Ishikawa (cell line): Measurements from ENCODE around the gene TMEM164.

Experiments used
- CEBPB ChIP-seq: IDR thresholded peaks from 2 replicates; pipeline ENCODE4 v1.6.1; 2012
- CREB1 ChIP-seq: IDR thresholded peaks from 2 replicates; pipeline ENCODE4 v1.6.1; 2012; ENCODE audit warnings: low read depth
- EGR1 ChIP-seq: IDR thresholded peaks from 2 replicates; pipeline ENCODE4 v1.6.1; 2012
- EP300 ChIP-seq: IDR thresholded peaks from 2 replicates; pipeline ENCODE4 v1.6.1; 2012; ENCODE audit warnings: borderline replicate concordance
- FOXM1 ChIP-seq: IDR thresholded peaks from 2 replicates; pipeline ENCODE4 v1.6.1; 2012; ENCODE audit warnings: low read depth, borderline replicate concordance
- MAX ChIP-seq: IDR thresholded peaks from 2 replicates; pipeline ENCODE4 v1.6.1; 2012
- NFIC ChIP-seq: IDR thresholded peaks from 2 replicates; pipeline ENCODE4 v1.6.1; 2012
- RAD21 ChIP-seq: IDR thresholded peaks from 2 replicates; pipeline ENCODE4 v1.6.1; 2012; ENCODE audit warnings: low read depth
- REST ChIP-seq: IDR thresholded peaks from 2 replicates; pipeline ENCODE4 v1.6.1; 2012; ENCODE audit warnings: low read depth, mild to moderate bottlenecking
- TAF1 ChIP-seq: IDR thresholded peaks from 2 replicates; pipeline ENCODE4 v1.6.1; 2012; ENCODE audit warnings: low read depth, mild to moderate bottlenecking
- TCF12 ChIP-seq: IDR thresholded peaks from 2 replicates; pipeline ENCODE4 v1.6.1; 2012; ENCODE audit warnings: low read depth
- TEAD4 ChIP-seq: IDR thresholded peaks from 2 replicates; pipeline ENCODE4 v1.6.1; 2012
- USF1 ChIP-seq: IDR thresholded peaks from 2 replicates; pipeline ENCODE4 v1.6.1; 2012
- YY1 ChIP-seq: IDR thresholded peaks from 2 replicates; pipeline ENCODE4 v1.6.1; 2012; ENCODE audit warnings: low read depth
- ZBTB7A ChIP-seq: IDR thresholded peaks from 2 replicates; pipeline ENCODE4 v1.6.1; 2012; ENCODE audit warnings: low read depth

The TMEM164 gene

GRCh38 chrX:110133735-110134370, 130.9 kb downstream of the TMEM164 start:
- no peak for TF ChIP-seq FOXM1
- TF ChIP-seq MAX, result no peak
- no peak for TF ChIP-seq CEBPB
- TF ChIP-seq EGR1, result no peak
- no peak for TF ChIP-seq NFIC
- no peak for TF ChIP-seq ZBTB7A
- no peak for TF ChIP-seq CREB1
- no peak for TF ChIP-seq RAD21
- no peak for TF ChIP-seq USF1
- TF ChIP-seq TCF12, result no peak
- no peak for TF ChIP-seq REST
- TF ChIP-seq TEAD4, result no peak
- no peak for TF ChIP-seq TAF1
- no peak for TF ChIP-seq EP300

- TF ChIP-seq MAX (no peak), EP300 (no peak), FOXM1 (no peak), EGR1 (no peak)
Observed at GRCh38 chrX:110135618-110136017, 132.7 kb downstream of the TMEM164 start.

GRCh38 chrX:110136136-110136535, 133.2 kb downstream of the TMEM164 start:
- TF ChIP-seq USF1 (no peak), TEAD4 (no peak)

- no peak for TF ChIP-seq FOXM1
- TF ChIP-seq EGR1, result no peak
- no peak for TF ChIP-seq USF1
- no peak for TF ChIP-seq TAF1
- no peak for TF ChIP-seq TCF12
- TF ChIP-seq YY1, result no peak
- TF ChIP-seq CEBPB, result no peak
- no peak for TF ChIP-seq TEAD4
- no peak for TF ChIP-seq RAD21
- no peak for TF ChIP-seq EP300
- TF ChIP-seq REST, result no peak
- no peak for TF ChIP-seq CREB1
- no peak for TF ChIP-seq ZBTB7A
- no peak for TF ChIP-seq MAX
- TF ChIP-seq NFIC, result no peak
Observed at GRCh38 chrX:110138557-110138956, 135.6 kb downstream of the TMEM164 start.

- TF ChIP-seq USF1 (no peak), RAD21 (no peak), REST (no peak), CEBPB (no peak)
Observed at GRCh38 chrX:110139172-110139571, 136.3 kb downstream of the TMEM164 start.
